HG03378 (cell line): Measurements from ENCODE around the gene CYS1.

Source experiments
- ATAC-seq: cut with Tn5 transposase; IDR thresholded peaks from one replicate; pipeline ENCODE4 v1.9.1; 2021; ENCODE audit warnings: mild to moderate bottlenecking, moderate library complexity; ENCODE audit not compliant: unreplicated experiment

Gene CYS1

DNA sequence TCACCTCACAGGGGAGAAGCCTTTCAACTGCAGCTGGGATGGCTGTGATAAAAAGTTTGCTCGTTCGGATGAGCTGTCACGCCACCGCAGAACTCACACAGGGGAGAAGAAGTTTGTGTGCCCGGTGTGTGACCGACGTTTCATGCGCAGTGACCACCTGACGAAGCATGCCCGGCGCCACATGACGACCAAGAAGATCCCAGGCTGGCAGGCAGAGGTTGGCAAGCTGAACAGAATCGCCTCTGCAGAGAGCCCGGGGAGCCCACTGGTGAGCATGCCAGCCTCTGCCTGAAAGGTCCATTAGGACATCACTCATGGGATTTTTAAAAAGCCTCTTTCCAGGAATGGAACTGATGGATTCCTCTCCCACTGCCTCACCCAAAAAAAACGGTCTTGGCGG is 28.0 kb downstream of the CYS1 start:
- no peak for ATAC-seq

DNA sequence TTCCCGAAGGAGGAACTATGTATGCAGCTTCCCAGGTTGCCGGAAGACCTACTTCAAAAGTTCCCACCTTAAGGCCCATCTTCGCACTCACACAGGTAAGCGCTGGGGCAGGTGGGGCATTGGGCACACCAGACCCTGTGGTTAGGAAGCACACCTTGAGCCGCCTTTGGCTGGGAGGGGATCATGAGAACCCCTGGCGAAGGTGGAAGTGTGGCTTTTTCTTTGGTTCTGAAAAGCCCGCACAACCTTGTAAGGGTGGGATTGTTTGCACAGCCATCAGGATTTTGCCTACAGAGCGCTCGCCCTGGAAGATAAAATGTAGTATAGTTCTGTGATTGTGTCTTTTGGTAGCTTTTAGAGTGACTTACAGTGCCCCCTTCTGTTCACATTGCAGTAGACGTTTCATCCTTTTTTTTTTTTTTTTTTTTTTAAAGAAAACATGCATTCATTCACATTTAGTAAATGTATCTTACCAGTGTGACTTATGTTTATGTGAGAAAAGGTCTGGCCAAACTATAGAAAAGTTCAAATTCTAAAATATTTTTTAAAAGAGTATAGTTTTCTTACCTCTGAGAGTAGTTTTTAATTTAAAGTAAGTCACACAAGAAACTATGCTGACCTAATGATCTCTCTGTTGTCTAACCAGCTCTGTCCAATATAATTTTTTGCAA is 31.6 kb downstream of the CYS1 start:
- ATAC-seq = no peak

DNA sequence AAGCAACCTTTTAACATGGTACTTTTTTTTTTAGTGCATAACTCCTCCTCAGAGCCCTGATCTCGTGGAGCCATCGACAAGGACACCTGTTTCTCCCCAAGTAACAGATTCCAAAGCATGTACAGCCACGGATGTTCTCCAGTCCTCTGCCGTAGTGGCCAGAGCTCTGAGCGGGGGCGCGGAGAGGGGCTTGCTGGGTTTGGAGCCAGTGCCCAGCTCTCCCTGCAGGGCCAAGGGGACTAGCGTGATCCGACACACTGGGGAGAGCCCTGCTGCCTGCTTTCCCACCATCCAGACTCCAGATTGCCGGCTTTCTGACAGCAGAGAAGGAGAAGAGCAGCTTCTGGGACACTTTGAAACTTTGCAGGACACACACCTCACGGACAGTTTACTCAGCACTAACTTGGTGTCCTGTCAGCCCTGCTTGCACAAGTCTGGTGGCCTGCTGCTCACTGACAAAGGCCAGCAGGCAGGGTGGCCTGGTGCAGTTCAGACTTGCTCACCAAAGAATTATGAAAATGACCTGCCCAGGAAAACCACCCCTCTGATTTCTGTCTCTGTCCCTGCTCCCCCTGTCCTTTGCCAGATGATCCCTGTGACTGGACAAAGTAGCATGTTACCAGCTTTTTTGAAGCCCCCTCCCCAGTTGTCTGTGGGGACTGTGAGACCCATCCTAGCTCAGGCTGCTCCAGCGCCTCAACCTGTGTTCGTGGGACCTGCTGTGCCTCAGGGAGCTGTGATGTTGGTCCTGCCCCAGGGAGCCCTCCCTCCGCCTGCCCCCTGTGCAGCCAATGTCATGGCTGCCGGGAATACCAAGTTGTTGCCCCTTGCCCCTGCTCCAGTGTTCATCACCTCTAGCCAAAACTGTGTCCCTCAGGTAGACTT is 32.4 kb downstream of the CYS1 start:
- no peak for ATAC-seq

DNA sequence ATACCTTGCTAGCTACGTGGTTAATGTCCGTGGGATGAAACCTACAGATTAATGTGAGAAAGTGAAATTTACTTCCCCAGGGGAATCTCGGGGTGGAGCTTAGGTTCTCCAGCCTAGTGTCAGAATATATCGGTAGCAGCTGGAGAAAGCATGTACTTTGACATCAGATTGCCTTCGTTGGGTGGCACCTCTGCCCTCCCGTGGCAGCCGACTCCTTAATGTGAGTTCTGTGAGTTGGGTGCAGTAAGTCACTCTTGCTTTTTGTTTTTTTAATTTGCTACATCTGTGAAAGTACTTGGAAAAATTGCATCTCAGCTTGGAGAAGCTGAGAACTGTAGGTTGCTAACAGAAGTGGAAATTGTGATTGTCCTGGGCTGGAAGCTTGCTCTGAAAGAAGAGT is 33.3 kb downstream of the CYS1 start:
- ATAC-seq = no peak

DNA sequence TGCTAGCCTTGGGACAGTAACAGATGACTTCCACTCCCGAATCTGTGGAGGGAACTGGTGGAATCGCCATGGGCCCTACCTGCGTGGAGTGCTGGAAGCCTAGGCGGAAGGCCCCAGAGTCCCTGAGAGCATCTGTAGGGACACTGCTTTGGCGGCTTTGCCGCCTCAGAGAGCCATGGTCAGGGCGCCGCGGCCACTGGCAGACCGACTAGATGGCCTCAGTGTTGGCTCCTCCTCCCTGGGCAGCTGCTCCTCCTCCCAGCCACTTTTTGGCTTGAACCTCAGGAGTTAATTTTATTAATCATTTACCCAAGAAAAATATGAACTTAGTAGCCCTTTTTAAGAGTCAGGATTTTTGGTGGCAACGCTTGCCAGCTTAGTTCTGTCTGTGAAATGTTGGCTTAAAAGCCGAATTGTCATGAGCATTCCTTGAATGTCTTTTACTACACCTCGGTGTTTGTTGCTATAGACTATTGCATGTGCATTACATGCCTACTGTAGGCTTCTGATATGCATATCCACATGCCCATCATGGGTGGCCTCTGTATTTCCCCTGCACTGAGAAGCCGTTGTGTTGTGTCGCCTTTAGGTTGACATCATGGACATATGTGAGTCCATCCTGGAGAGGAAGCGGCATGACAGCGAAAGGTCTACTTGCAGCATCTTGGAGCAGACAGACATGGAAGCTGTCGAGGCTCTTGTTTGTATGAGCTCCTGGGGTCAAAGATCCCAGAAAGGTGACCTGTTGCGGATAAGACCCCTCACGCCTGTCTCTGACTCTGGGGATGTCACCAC is 34.5 kb downstream of the CYS1 start:
- ATAC-seq = no peak

- no peak for ATAC-seq
Measured at GRCh38 chr2:10043906-10044601, 36.2 kb downstream of the CYS1 start.

GRCh38 chr2:10043256-10043905 is 36.8 kb downstream of the CYS1 start, which contains the start of gene KLF11:
Gene KLF11, plus strand, starts transcription at chr2:10043550. Its CDS starts 167 bp downstream, at chr2:10043717.
- no peak for ATAC-seq

DNA sequence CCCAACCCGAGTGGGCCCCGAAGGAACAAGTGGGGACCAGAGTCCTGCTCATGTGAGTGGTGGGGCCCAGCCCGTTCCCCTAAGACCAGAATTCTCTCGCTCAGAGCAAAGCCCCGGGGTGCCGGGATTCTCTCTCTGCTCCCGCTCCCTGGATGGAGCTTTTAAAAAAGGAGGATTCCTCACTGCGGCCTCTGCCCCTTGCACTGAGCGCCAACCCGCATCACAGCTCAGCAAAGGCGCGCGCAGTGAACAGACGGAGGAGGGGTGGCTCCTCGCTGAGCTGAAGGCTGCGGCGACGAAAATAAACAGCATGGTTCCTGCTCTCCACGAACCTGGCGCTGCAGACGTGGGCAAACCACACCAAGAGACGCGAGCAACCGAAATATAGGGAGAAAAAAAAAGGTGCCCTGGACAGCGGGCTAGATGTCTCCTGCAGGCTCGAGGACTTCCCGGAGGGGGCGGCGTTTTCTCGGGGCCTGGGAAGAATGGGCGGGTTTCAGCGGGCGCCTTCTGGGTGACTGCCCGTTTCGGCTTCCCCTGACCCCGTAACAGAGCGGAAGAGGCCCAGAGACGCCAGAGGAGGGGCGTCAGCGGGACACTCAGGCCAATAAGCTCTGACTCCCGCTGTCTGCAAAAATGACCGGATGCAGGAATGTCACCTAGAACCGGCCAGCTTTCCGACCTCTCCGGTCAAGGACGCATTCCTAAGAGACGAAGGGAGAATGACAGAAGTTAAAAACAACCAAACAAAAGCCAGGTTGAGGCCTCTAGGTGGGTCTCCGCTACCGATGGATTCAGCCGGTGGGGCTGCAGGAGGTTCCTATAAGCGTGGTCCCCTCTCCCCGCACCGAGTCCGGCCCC is 37.7 kb downstream of the CYS1 start:
- ATAC-seq = no peak

DNA sequence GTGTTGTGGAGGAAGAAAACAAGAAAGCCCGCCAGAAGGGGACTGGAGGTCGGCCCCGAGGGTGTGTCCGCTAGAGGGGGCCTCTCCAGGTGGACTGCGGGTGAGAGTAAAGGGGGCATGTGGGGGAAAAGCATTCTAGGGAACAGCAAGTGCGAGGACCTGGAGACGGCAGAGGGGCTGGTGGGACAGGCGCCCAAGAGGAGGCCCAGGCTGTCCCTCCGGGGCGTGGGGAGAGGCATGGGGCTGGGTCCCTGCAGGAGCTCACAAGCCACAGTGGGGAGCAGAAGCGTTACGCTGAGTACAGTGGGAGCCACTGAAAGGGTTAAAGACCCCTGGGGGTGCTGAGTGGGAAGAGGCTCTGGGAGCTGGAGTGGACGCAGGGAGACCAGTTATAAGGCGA is 38.5 kb downstream of the CYS1 start:
- ATAC-seq = no peak

DNA sequence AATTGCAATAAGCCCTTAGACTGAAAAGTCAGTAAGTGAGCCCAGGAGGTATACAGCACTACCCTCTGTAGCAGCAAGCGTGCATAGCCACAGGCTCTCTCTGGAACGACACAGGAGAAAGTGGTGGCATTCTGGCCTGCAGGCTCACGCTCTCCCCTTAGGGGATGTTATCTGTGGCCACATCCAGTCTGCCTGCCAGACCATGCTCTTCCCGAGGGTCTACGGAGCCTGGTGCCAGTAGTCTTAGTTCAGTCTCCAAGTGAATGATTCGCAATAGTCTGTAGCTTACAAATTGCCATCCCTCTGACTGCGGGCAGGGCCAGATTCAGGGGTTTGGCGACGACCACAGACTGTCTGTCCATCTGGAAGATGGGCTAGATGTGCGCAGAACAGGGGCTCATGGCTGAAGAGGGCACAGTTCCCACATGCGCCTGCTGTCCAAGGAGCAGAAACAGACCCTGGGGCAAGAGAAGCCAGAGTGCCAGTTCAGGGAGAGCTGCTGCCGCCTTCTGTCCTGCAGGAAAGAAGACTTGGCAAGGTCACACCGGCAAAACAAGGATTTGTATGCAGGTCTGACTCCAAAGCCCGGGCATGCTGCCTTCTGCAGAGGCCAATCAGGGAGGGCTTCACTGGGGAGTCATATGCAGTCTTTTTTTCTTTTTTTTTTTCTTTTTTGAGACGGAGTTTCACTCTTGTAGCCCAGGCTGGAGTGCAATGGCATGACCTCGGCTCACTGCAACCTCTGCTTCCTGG is 40.4 kb downstream of the CYS1 start:
- no peak for ATAC-seq

DNA sequence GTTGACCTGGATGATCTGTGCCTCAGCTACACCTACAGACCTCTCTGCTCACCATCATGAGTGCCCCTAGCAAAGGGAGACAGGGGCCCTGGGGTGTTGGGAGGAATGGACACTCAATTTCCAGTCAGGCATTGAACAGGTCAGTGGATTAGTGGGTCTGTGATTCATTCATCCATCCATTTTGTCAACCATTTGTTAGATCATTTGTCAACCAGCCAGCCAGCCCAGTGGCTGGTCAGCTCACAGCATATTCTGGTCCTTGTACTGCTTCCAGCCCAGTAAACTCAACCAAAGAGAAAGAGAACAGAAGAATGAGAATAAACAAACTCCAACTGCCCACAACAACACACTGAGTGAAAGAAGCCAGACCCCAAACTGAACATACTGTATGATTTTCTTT is 41.5 kb downstream of the CYS1 start:
- ATAC-seq = no peak

DNA sequence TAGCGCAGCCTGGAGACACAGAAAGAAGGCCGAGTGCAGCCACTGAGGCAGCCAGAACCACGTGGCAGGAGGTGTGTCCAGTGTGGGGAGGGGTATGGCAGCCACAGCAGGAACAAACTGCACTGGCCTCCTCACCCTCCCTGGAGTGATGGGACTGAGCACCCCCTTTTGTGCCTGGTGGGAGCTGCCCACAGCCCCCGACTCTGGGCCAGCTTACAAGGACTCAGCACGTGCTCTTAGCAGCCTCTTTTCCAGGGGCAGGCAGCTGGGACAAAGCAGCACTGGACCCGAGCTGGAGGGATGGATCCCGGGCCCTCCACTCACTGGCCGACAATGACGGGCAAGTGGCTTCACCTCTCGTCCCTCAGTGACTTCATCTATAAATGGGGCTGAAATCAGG is 42.1 kb downstream of the CYS1 start:
- no peak for ATAC-seq

DNA sequence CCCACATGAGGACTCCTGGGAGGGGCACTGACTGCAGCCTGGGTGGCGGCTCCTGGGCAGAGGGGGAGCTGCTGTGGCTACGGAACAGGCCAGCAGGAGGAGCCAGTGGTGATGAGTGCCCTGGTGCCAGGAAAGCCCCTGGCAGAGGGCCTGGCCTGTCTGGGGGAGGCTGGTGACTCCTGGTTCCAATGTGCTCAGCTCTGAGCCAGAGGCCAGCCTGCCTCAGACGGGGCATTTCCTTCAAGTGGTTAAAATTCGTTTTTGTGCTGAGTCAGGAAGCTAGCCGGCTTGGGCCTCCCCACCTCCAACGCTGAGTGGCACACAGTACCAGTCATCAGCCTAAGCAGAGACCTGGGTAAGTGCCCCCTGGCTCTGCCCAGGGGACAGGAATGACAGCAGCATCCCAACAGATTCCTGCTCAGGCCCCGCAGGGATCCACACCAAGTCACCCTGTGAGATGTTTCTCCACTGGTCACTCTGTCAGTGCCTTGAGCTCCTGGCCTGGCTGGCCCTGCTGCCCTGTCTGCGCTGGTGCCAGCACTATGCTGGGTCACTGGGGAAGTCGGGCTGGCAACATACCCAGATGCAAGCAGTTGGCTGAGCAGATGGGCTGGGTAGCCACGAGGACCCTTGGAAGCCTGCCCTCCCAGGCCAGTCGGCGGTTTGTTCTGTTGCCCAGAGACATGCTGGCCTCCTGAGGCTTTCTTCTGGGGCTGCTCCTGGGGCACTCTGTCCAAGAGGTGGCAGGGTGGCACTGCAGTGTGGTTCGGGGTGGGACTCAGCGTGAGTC is 43.9 kb downstream of the CYS1 start:
- peak; percentile 44 for ATAC-seq

DNA sequence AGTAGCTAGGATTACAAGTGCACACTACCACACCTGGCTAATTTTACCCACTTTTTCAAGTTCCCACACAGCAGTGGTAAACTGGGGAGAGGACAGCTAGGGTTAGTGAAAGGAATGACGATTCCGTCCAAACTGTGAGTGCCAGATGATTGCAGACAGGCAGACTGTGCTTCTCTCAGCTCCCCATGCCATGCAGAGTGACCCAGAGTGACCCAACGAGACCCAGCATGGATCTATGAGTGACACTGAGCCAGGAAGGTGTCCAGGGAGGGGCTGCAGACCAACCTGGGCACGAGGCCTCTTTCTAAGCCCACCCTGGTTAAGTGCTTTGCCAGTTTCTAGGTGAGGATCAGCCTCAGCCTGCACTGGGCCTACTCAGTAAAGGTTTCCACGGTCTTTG is 44.6 kb downstream of the CYS1 start:
- no peak for ATAC-seq

GRCh38 chr2:10035053-10035422 is 45.2 kb downstream of the CYS1 start:
- no peak for ATAC-seq

GRCh38 chr2:10034333-10035052 is 45.7 kb downstream of the CYS1 start:
- no peak for ATAC-seq

- no peak for ATAC-seq
Measured at GRCh38 chr2:10033251-10034006, 46.8 kb downstream of the CYS1 start.
